RWPE2 (cell line): Measurements from ENCODE around the gene MFSD2A.
A peak's percentile ranks its signal among the peaks of the same experiment; 100 is the strongest.

Experiments used
- ATAC-seq: fragments of 200-7000 bp; cut with Tn5 transposase; 3 replicates; pipeline ENCODE4 v1.9.1; 2021; ENCODE audit warnings: low read depth
- DNase-seq: peaks from one replicate; pipeline ENCODE4 v3.0.0-alpha.2; 2020; ENCODE audit warnings: low spot score
- H3K27ac ChIP-seq: fragments of 450-650 bp; 2 replicates; pipeline ENCODE4 v1.5.1; 2017; ENCODE audit warnings: mild to moderate bottlenecking; ENCODE audit not compliant: poor library complexity, severe bottlenecking
- H3K27me3 ChIP-seq: fragments of 250-450 bp; sonication (Bioruptor Pico); 2 replicates; pipeline ENCODE4 v1.5.1; 2021; ENCODE audit warnings: mild to moderate bottlenecking, moderate library complexity; ENCODE audit not compliant: insufficient read depth, poor library complexity, severe bottlenecking
- H3K36me3 ChIP-seq: fragments of 250-450 bp; sonication (Bioruptor Pico); 2 replicates; pipeline ENCODE4 v1.5.1; 2020; ENCODE audit warnings: low read depth, mild to moderate bottlenecking, moderate library complexity
- H3K4me1 ChIP-seq: fragments of 250-450 bp; sonication (Bioruptor Pico); 2 replicates; pipeline ENCODE4 v1.5.1; 2021; ENCODE audit warnings: mild to moderate bottlenecking, moderate library complexity; ENCODE audit not compliant: insufficient read depth, poor library complexity, severe bottlenecking
- H3K4me3 ChIP-seq: fragments of 250-450 bp; sonication (Bioruptor Pico); 2 replicates; pipeline ENCODE4 v1.5.1; 2021; ENCODE audit warnings: mild to moderate bottlenecking, moderate library complexity; ENCODE audit not compliant: severe bottlenecking
- H3K9me3 ChIP-seq: fragments of 250-450 bp; sonication (Bioruptor Pico); 2 replicates; pipeline ENCODE4 v1.5.1; 2021; ENCODE audit warnings: mild to moderate bottlenecking, moderate library complexity; ENCODE audit not compliant: severe bottlenecking
- TF ChIP-seq, protein P1 (sequence below): fragments of 450-650 bp; IDR thresholded peaks from one replicate; pipeline ENCODE4 v1.5.1; 2017; ENCODE audit warnings: mild to moderate bottlenecking, moderate library complexity; ENCODE audit not compliant: poor library complexity, severe bottlenecking

Gene MFSD2A

DNA sequence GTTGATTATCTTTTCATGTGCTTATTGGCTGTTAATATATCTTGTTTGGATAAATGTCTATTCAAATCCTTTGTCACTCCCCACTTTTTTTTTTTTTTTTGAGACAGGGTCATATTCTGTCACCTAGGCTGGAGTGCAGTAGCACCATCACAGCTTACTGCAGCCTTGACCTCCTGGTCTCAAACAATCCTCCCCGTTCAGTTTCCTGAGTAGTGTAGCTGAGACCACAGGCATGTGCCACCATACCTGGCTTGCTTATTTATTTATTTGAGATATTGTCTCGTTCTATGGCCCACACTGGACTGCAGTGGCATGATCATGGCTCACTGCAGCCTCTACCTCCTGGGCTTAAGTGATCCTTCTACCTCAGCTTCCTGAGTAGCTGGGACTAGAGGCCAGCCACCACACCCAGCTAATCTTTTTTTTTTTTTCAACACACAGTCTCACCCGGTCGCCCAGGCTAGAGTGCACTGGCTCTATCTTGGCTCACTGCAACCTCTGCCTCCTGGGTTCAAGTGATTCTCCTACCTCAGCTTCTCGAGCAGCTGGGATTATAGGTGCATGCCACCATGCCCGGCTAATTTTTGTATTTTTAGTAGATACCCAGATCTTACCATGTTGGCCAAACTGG, 39.3 kb upstream of the MFSD2A start:
- no peaks in the 10 kb centered on the region for H3K36me3 ChIP-seq
- no peaks in the 10 kb centered on the region for H3K27me3 ChIP-seq
- ATAC-seq (no peak), DNase-seq (no peak)
- no peak overlapping the region for H3K27ac ChIP-seq
- H3K4me1 ChIP-seq, result no peaks in the 10 kb centered on the region
- H3K4me3 ChIP-seq, result no peak overlapping the region
- TF ChIP-seq, protein P1, sequence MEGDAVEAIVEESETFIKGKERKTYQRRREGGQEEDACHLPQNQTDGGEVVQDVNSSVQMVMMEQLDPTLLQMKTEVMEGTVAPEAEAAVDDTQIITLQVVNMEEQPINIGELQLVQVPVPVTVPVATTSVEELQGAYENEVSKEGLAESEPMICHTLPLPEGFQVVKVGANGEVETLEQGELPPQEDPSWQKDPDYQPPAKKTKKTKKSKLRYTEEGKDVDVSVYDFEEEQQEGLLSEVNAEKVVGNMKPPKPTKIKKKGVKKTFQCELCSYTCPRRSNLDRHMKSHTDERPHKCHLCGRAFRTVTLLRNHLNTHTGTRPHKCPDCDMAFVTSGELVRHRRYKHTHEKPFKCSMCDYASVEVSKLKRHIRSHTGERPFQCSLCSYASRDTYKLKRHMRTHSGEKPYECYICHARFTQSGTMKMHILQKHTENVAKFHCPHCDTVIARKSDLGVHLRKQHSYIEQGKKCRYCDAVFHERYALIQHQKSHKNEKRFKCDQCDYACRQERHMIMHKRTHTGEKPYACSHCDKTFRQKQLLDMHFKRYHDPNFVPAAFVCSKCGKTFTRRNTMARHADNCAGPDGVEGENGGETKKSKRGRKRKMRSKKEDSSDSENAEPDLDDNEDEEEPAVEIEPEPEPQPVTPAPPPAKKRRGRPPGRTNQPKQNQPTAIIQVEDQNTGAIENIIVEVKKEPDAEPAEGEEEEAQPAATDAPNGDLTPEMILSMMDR, result no peak
- no peaks in the 10 kb centered on the region for H3K9me3 ChIP-seq

DNA sequence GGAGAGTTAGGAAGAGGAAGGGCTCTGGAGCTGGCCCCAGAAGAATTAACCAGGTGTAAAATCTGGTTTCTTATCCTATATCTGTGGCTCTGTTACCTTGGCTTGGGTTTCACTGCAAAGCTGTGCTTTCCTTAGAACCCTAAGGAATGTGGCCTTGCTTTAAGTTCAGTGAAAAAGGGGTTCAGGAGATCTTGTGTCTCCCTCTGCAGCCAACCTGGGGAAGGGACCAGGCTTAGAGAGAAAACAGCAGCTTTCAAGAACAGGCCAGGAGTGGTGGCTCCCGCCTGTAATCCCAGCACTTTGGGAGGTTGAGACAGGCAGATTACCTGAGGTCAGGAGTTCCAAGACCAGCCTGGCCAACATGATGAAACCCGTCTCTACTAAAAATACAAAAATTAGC, 37.1 kb upstream of the MFSD2A start:
- H3K36me3 ChIP-seq, result no peaks in the 10 kb centered on the region
- no peaks in the 10 kb centered on the region for H3K27me3 ChIP-seq
- 0 out of 3 replicates have a peak, but pooled peaks have one; percentile 45 for ATAC-seq
- no peaks in the 10 kb centered on the region for H3K4me1 ChIP-seq
- no peak overlapping the region for H3K27ac ChIP-seq
- no peak overlapping the region for H3K4me3 ChIP-seq
- no peaks in the 10 kb centered on the region for H3K9me3 ChIP-seq
- DNase-seq, result no peak
- TF ChIP-seq, protein P1, result peak; percentile 34

DNA sequence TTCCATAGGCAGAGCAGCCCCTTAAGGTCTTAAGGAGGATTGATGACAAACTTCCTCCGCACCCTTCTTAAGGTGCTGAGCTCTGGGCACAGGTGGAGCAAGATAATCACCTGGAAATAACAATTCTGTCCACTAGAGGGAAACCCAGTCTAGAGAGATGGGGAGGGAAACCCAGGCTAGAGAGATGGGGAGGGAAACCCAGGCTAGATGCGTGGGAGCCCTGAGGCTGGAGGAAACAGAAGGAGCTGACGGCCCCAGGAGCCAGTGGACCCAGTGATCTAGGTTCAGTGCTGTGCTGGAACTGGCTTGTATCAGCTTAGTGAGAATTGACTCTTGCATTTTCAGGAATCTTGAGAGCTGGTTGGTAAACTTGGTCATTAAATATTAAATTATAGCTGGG, 35.4 kb upstream of the MFSD2A start:
- no peaks in the 10 kb centered on the region for H3K27me3 ChIP-seq
- DNase-seq, result no peak
- H3K27ac ChIP-seq, result no peak overlapping the region
- no peaks in the 10 kb centered on the region for H3K9me3 ChIP-seq
- no peaks in the 10 kb centered on the region for H3K36me3 ChIP-seq
- no peaks in the 10 kb centered on the region for H3K4me1 ChIP-seq
- H3K4me3 ChIP-seq, result no peak overlapping the region
- TF ChIP-seq, protein P1, result peak; percentile 93
- peak; percentile 95 for ATAC-seq

DNA sequence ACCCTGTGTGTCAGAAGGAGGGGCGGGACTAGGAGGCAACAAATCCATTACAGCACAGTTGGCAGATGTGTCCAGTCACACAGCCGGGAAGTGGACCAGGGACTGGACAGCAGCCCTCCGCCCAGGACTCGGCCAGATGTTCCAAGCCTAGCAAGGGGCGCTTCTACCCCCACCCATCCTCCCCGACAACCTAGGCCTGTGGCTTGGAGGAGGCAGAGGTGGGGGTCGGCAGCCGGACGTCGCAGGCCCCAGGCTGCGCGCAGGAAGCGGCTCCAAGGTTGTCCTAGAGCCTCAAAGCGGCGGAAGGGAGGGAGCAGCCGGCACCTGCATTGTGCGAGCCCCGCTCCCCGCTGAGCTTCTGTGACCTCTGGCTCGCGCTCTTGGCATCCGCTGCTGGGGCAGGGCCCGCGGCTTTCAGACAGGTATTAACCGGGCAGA, 32.7 kb upstream of the MFSD2A start:
- no peak for ATAC-seq

More for the DNA sequence above, 32.7 kb upstream of the MFSD2A start:
- no peak overlapping the region for H3K4me3 ChIP-seq
- H3K36me3 ChIP-seq, result no peaks in the 10 kb centered on the region
- peaks cover 4% of the 10 kb centered on the region for H3K4me1 ChIP-seq
- TF ChIP-seq, protein P1, result no peak
- H3K9me3 ChIP-seq, result no peaks in the 10 kb centered on the region
- no peak for DNase-seq
- H3K27ac ChIP-seq, result no peak overlapping the region
- no peaks in the 10 kb centered on the region for H3K27me3 ChIP-seq
